ENCODE results near the gene MYO1A. TPM values are rescaled to one million over a fixed set of nuclear protein-coding genes. Genes with fewer than 3 reads are reported as not detected.

MYO1A gene
- total and polyA plus RNA-seq, 7 donors = 0.04 to 1.3 (median 0.19) TPM; not detected in 1

GRCh38 chr12:56995930-56996496 lies 53.9 kb downstream of the MYO1A start:
- H3K27ac ChIP-seq = no peak overlapping the region
- peaks cover 0 to 29% of the 10 kb centered on the region in 2 donors for H3K36me3 ChIP-seq (ENCODE audit: insufficient read depth in 1 of 2, low read depth in 1 of 2)
- WGBS, 3 donors = 90 to 95% (median 94%) methylated on average over 11 of the region's 11 CpGs
- H3K4me1 ChIP-seq = no peaks in the 10 kb centered on the region
- no peaks in the 10 kb centered on the region for H3K9me3 ChIP-seq
- TF ChIP-seq CTCF (IDR thresholded peaks at IDR 0.05) = no peak
- ATAC-seq = no peak
- intact Hi-C loops (cut with DNase I) = loop anchor here in 1 of 2 donors (10.0 kb wide), 1 partner anchor 481 kb away; no protein-coding TSS in a partner anchor
- H3K27me3 ChIP-seq (ENCODE audit: insufficient read depth in 3 of 3, low read length in 2 of 3) = no peaks in the 10 kb centered on the region
- no peak for DNase-seq
- H3K4me3 ChIP-seq = no peak overlapping the region

GRCh38 chr12:56995201-56995929 lies 54.6 kb downstream of the MYO1A start:
- TF ChIP-seq CTCF (IDR thresholded peaks at IDR 0.05) = no peak
- Histone ChIP-seq H3K36me3 (ENCODE audit: insufficient read depth in 1 of 2, low read depth in 1 of 2) (peaks cover 0 to 24% of the 10 kb centered on the region in 2 donors), H3K9me3 (no peaks in the 10 kb centered on the region), H3K27ac (no peak overlapping the region), H3K4me1 (no peaks in the 10 kb centered on the region), H3K27me3 (ENCODE audit: insufficient read depth in 3 of 3, low read length in 2 of 3) (no peaks in the 10 kb centered on the region), H3K4me3 (no peak overlapping the region)
- DNase-seq = no peak
- intact Hi-C loops (cut with DNase I) = loop anchor here in 1 of 2 donors (10.0 kb wide), 1 partner anchor 481 kb away; no protein-coding TSS in a partner anchor
- 92 to 97% (median 93%) methylated on average over 26 of the region's 26 CpGs for WGBS, 3 donors
- ATAC-seq = no peak

- no peak for TF ChIP-seq CTCF (IDR thresholded peaks at IDR 0.05)
- Histone ChIP-seq H3K9me3 (no peaks in the 10 kb centered on the region), H3K36me3 (ENCODE audit: insufficient read depth in 1 of 2, low read depth in 1 of 2) (peaks cover 0 to 14% of the 10 kb centered on the region in 2 donors), H3K4me3 (no peak overlapping the region), H3K4me1 (no peaks in the 10 kb centered on the region), H3K27me3 (ENCODE audit: insufficient read depth in 3 of 3, low read length in 2 of 3) (no peaks in the 10 kb centered on the region), H3K27ac (no peak overlapping the region)
- 62 to 70% (median 63%) methylated on average over 10 of the region's 10 CpGs for WGBS, 3 donors
- DNase-seq = no peak
- intact Hi-C loops (cut with DNase I) = loop anchor here in 1 of 2 donors (10.0 kb wide), 1 partner anchor 479 kb away; no protein-coding TSS in a partner anchor
- no peak for ATAC-seq
Observed at GRCh38 chr12:56994231-56994746, 55.6 kb downstream of the MYO1A start.

- H3K36me3 ChIP-seq (ENCODE audit: insufficient read depth in 1 of 2, low read depth in 1 of 2) = peaks cover 0 to 6% of the 10 kb centered on the region in 2 donors
- no peaks in the 10 kb centered on the region for H3K9me3 ChIP-seq
- H3K4me1 ChIP-seq = no peaks in the 10 kb centered on the region
- 73 to 78% (median 74%) methylated on average over 10 of the region's 10 CpGs for whole genome bisulfite sequencing, 3 donors
- intact Hi-C loops (cut with DNase I) = loop anchor here in 1 of 2 donors (10.0 kb wide), 1 partner anchor 479 kb away; no protein-coding TSS in a partner anchor
- no peak overlapping the region for H3K4me3 ChIP-seq
- DNase-seq = no peak
- no peak for TF ChIP-seq CTCF (IDR thresholded peaks at IDR 0.05)
- ATAC-seq = no peak
- H3K27me3 ChIP-seq (ENCODE audit: insufficient read depth in 3 of 3, low read length in 2 of 3) = no peaks in the 10 kb centered on the region
- H3K27ac ChIP-seq = no peak overlapping the region
Observed at GRCh38 chr12:56993346-56993745, 56.6 kb downstream of the MYO1A start.
